ENCODE data around the gene SERTM2.
"Not testable (repeated sequence)": the region's sequence is repeated elsewhere in the genome, so short reads cannot be mapped to it uniquely, and the experiment has no call there.

The SERTM2 gene

GRCh38 chrX:111511477-111511876 is at the start of gene SERTM2:
TSS of gene SERTM2 (plus strand) at chrX:111511645. CDS start at chrX:111518858, 7,213 bp downstream.
- DNase-seq (ENCODE audit: low spot score) = peak; percentile 8

GRCh38 chrX:111465669-111466068 is 45.8 kb upstream of the SERTM2 start:
- DNase-seq (ENCODE audit: low spot score) = no peak

GRCh38 chrX:111467896-111468295 is 43.5 kb upstream of the SERTM2 start:
- no peak for DNase-seq (ENCODE audit: low spot score)

DNA sequence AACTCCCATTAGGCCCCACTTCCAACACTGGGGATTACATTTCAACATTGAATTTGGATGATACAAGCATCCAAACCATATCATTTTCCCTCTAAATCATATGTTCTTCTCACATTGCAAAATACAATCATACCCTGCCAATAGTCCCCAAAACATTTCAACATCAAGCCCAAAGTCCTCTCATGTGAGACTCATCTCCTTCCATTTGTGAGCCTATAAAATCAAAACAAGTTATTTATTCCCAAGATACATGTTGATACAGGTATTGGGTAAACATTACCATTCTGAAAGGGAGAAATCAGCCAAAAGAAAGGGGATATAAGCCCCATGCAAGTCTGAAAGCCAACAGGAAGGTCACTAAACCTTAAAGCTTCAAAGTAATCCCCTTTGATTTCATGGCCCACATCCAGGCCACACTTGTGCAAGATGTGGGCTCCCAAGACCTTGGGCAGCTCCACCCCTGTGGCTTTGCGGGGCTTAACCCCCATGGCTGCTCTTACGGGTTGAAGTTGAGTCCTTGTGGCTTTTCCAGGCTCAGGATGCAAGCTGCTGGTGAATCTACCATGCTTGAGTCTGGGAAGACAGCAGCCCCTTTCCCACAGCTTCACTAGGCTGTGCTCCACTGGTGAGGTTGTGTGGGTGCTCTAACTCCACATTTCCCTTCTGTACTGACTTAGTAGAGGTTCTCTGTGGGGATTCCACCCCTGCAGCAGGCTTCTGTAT is 40.6 kb upstream of the SERTM2 start:
- DNase-seq (ENCODE audit: low spot score) = no peak

DNA sequence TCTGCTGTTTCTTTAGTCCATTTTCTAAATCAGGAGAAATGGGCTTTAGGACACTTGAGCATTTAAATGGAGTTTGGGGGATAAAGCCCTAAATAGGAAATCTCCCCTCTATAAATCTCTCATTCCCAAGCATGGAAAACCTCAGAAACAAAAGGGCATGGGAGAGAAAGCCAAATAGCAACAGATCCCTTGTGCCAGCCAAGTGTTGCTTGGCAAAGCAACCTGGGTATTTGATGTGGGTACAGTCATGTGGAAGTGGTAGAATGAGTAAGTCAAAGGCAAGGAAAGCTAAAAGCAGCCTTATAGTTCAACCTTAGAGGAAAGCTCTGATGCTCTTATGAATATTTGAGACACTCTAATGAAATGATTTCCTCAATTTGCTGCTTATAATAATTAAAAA is 29.5 kb upstream of the SERTM2 start:
- DNase-seq (ENCODE audit: low spot score) = no peak

DNA sequence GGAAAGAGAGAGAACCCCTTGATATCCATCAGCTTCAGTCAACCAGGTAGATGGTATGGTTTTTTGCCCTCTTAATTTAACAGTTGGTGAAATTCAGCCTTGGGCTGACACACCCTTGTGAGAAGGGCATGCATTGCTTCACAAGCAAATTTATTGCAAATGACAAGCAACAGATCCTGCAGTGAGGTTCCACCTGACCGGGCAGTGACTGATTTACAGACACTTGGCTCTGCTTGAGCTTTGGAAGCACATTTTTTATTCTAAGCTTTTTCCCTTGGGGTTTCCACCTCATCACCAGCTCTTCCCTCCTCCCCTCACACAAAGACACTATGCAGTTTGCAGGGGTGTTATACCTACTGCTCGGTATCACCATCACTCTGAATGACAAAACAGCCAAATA is 28.3 kb upstream of the SERTM2 start:
- DNase-seq (ENCODE audit: low spot score) = no peak

- no peak for DNase-seq (ENCODE audit: low spot score)
Observed at GRCh38 chrX:111483881-111484280, 27.6 kb upstream of the SERTM2 start.

DNA sequence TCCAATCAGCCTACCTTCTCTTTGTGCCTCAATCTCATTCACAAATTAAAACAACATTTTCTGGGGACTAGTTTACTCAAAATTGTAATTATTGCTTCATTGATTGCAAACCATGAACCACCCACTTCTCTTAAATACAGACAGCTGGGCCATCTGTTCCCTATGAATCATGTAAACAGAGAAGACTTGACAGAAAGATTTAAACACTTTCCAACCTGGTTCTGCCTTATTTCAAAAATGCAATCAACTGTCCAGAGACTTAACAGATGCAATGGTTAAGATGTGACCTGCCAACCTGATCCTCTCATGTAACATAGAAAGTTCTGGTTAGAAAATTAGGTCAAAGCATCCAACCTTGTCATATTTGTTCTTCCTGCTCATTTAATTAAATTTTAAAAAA is 20.8 kb upstream of the SERTM2 start:
- no peak for DNase-seq (ENCODE audit: low spot score)

DNA sequence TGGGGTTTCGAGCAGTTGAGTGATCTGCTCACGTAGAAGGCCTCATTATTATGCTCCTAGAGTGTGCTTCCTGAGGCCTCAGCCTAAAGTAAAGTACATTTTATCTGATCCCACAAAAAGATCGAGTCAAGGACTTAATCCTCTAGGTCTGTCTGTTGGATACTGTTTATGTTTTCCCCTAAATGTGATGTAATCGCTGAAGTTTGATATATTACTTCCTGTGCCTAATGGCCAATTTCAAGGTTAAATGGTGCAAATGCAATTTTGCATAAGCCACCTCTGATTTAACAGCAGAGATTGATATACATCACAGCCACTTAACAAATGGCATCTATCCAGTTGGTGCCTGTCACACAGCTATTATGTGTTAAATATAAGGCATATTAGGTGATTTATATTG is 19.4 kb upstream of the SERTM2 start:
- DNase-seq (ENCODE audit: low spot score) = no peak

DNA sequence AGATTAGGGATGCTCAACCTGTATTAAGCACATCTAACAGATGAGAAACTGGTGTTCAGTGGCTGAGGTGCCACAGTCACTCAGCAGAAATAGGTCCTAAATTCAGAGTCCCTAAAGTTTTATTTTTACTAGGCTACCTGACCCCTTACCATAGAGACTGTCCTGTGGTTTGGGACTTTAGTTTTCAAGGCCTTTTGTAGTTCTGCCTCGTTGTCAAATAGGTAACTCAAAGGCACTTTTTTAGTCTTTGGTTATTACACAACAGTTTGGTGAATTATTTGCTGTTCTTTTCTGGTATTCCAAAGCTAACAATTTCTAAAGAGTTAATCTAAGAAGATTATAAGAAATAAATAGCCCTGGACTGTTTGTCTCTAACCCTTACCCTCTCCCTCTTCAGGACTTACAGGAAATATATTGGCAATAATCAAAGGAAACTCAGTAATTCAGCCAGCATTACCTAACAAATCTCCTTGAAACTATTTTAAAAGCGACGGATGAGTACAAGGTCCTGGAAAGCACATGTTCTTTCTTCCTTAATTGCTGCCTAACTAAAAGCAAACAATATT is 12.8 kb upstream of the SERTM2 start:
- no peak for DNase-seq (ENCODE audit: low spot score)

GRCh38 chrX:111503485-111503993 is 7.9 kb upstream of the SERTM2 start:
- no peak for DNase-seq (ENCODE audit: low spot score)

GRCh38 chrX:111504941-111505340 is 6.5 kb upstream of the SERTM2 start:
- DNase-seq (ENCODE audit: low spot score) = no peak

DNA sequence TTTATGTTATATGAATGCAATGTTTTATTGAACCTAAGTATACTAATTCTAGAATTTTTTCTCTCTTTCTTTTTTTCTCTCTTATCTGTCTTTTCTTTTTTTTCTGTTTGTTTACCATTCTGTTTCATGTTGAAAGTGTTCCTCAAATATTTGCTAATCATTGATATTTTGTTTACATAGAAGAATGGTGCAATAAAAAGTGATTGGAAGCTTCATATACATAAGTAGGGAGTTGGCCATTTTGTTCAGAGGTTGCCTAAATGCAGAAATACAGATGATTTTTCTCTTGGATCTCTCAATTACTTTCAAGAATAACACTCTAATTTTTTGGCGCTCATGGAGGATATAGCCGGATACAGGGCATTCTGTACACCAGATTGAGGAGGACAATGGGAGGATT is 5.7 kb upstream of the SERTM2 start:
- DNase-seq (ENCODE audit: low spot score) = no peak

- DNase-seq (ENCODE audit: low spot score) = no peak
Observed at GRCh38 chrX:111506826-111507225, 4.6 kb upstream of the SERTM2 start.

DNA sequence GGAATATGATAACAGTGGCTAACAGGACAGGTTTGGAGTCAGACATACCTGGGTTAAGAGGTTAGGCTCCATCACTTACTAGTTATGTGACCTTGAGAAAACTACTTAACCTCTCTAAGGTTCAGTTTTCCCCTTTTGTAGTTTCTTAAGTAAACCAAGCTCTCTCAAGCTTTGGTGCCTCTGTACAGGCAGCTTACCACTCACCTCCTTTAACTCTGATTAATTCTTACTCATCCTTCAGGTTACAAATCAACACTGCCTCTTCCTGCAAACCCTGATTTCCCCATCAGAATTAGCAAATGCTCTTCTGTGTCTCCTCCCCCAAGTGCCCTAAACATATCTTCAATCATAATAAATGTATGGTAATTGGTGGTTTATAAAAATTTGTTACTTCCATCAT is 3.5 kb upstream of the SERTM2 start:
- DNase-seq (ENCODE audit: low spot score) = no peak

- DNase-seq (ENCODE audit: low spot score) = no peak
Observed at GRCh38 chrX:111515298-111515697, 3.9 kb downstream of the SERTM2 start.

- DNase-seq (ENCODE audit: low spot score) = no peak
Observed at GRCh38 chrX:111518667-111519066, 7.2 kb downstream of the SERTM2 start.

- DNase-seq (ENCODE audit: low spot score) = no peak
Observed at GRCh38 chrX:111519215-111519614, 7.8 kb downstream of the SERTM2 start.

DNA sequence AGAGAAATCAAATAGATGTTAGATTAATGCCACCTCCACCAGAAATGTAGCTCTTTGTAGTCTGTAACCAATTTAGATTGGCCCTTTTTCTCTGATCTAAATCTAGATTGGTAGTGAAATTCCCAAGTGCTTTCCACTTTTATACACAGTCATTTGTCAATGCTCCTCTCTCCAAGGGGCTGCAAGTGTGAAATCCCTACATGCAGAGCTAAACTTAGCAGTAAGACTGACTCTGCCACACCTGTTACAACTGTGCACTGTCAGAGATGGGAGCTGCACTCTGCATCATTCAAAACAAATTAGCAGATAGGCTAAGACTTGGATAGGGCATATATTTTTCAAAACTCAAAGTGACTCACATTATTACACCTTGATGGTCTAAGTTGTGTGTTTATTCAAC is 9.1 kb downstream of the SERTM2 start:
- DNase-seq (ENCODE audit: low spot score) = no peak

- no peak for DNase-seq (ENCODE audit: low spot score)
Observed at GRCh38 chrX:111521169-111521568, 9.7 kb downstream of the SERTM2 start.

DNA sequence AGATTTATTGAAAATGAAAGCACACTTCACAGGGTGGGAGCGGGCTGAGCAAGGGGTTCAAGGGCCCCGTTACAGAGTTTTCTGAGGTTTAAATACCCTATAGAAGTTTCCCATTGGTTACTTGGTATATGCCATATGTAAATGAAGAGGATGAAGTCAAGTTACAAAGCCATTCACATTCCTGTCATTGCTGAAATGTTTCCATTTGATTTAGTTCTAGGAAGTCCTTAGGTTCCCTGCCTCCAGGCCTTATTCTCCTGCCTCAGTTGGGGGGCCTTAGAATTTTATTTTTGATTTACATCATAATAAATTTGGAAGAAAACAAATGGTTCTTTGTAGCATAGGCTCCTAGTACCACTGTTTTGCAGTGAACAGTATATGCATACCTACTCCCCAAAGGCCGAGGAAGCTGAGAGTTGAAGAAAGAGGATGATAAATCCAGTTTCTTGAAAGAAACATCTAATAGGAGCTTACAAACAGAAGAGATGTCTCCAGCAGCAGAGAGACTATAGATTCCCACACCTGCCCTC is 31.8 kb downstream of the SERTM2 start:
- DNase-seq (ENCODE audit: low spot score) = no peak

- not testable (repeated sequence) for DNase-seq (ENCODE audit: low spot score)
Observed at GRCh38 chrX:111549235-111549634, 37.8 kb downstream of the SERTM2 start.

- DNase-seq (ENCODE audit: low spot score) = no peak
Observed at GRCh38 chrX:111555406-111555958, 44.0 kb downstream of the SERTM2 start.
